ENCODE measurements around the gene MEMO1. TPM values are rescaled to one million over a fixed set of nuclear protein-coding genes. Genes with fewer than 3 reads are reported as not detected.
"Not testable (repeated sequence)": the region's sequence is repeated elsewhere in the genome, so short reads cannot be mapped to it uniquely, and the experiment has no call there.

The MEMO1 gene
- total RNA-seq, 2 experiments from 2014 or later = 43.5 to 43.8 TPM

DNA sequence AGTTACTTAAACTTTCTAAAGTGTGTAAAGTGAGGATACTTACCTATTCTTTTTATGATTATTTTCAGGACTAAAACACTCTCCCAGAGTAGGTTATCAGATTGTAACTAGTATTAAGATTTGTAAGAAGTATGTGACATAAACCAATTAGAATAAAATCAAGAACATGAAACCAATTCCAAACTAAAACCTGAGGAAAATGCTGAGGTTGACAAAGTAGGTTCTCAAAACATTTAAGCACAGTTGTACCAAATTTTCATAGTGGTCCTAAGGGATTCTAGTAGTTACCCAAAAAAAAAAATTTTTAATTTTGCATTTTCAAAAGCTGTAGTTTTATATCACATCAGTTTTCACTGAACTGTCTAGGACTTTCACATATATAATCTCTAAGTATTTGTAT lies 157.3 kb downstream of the MEMO1 start:
- Mint-ChIP-seq H3K27ac (no peak overlapping the region), H3K4me1 (no peaks in the 10 kb centered on the region), H3K36me3 (peaks cover 18% of the 10 kb centered on the region), H3K27me3 (no peaks in the 10 kb centered on the region), H3K4me3 (no peak overlapping the region), H3K9me3 (no peaks in the 10 kb centered on the region)
- POLR2A ChIA-PET = no interaction called here
- no peak for DNase-seq
- no peak for ATAC-seq (ENCODE audit: low read depth)

DNA sequence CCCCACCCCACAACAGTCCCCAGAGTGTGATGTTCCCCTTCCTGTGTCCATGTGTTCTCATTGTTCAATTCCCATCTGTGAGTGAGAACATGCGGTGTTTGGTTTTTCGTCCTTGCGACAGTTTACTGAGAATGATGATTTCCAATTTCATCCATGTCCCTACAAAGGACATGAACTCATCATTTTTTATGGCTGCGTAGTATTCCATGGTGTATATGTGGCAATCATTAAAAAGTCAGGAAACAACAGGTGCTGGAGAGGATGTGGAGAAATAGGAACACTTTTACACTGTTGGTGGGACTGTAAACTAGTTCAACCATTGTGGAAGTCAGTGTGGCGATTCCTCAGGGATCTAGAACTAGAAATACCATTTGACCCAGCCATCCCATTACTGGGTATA lies 168.7 kb downstream of the MEMO1 start:
- POLR2A ChIA-PET; H3K4me1 Mint-ChIP-seq; H3K27ac Mint-ChIP-seq; H3K4me3 Mint-ChIP-seq; H3K27me3 Mint-ChIP-seq; H3K36me3 Mint-ChIP-seq; DNase-seq; H3K9me3 Mint-ChIP-seq; ATAC-seq (ENCODE audit: low read depth): not testable (repeated sequence)

DNA sequence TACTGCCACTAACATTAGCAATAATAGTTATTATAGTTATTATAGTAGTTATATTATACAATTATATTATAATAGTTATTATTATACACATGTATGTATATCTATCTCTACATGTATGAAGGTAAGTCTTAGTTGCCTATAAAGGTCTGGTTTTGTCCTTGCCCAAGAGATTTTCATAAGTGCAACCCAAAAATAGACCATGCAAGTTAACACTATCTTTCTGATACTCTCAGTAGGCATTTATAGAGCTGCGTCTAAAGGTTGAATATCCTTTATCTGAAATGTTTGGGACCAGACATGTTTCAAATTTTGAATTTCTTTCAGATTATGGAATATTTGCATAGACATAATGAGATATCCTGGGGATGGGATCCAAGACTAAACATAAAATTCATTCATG lies 175.4 kb downstream of the MEMO1 start:
- Mint-ChIP-seq H3K4me1 (no peaks in the 10 kb centered on the region), H3K27ac (no peak overlapping the region), H3K9me3 (peaks cover 2% of the 10 kb centered on the region)

GRCh38 chr2:31832363-31832762 lies 178.4 kb downstream of the MEMO1 start:
- Mint-ChIP-seq H3K27me3 (no peaks in the 10 kb centered on the region), H3K4me3 (no peak overlapping the region), H3K27ac (no peak overlapping the region), H3K9me3 (peaks cover 2% of the 10 kb centered on the region), H3K4me1 (no peaks in the 10 kb centered on the region), H3K36me3 (no peaks in the 10 kb centered on the region)
- ATAC-seq (ENCODE audit: low read depth) (no peak), DNase-seq (no peak)
- POLR2A ChIA-PET = no interaction called here

More for the DNA sequence above, 175.4 kb downstream of the MEMO1 start:
- POLR2A ChIA-PET = no interaction called here
- DNase-seq = no peak
- Mint-ChIP-seq H3K4me3 (no peak overlapping the region), H3K36me3 (no peaks in the 10 kb centered on the region), H3K27me3 (no peaks in the 10 kb centered on the region)
- ATAC-seq (ENCODE audit: low read depth) = no peak

- POLR2A ChIA-PET = no interaction called here
- ATAC-seq (ENCODE audit: low read depth) (no peak), DNase-seq (no peak)
- Mint-ChIP-seq H3K4me3 (no peak overlapping the region), H3K4me1 (no peaks in the 10 kb centered on the region), H3K9me3 (peaks cover 2% of the 10 kb centered on the region), H3K27me3 (peaks cover 2% of the 10 kb centered on the region), H3K36me3 (no peaks in the 10 kb centered on the region), H3K27ac (no peak overlapping the region)
These were observed 179.2 kb downstream of the MEMO1 start for GRCh38 chr2:31831585-31831984.

- H3K4me1 Mint-ChIP-seq = no peaks in the 10 kb centered on the region
- POLR2A ChIA-PET = no interaction called here
- H3K36me3 Mint-ChIP-seq = no peaks in the 10 kb centered on the region
- ATAC-seq (ENCODE audit: low read depth) = no peak
- peaks cover 3% of the 10 kb centered on the region for H3K9me3 Mint-ChIP-seq
- no peak for DNase-seq
- no peak overlapping the region for H3K4me3 Mint-ChIP-seq
- peaks cover 2% of the 10 kb centered on the region for H3K27me3 Mint-ChIP-seq
- no peak overlapping the region for H3K27ac Mint-ChIP-seq
These were observed 181.9 kb downstream of the MEMO1 start for GRCh38 chr2:31828891-31829290.

- H3K9me3 Mint-ChIP-seq = peaks cover 11% of the 10 kb centered on the region
- H3K27ac Mint-ChIP-seq = no peak overlapping the region
- DNase-seq (no peak), ATAC-seq (ENCODE audit: low read depth) (no peak)
- H3K36me3 Mint-ChIP-seq = peaks cover 3% of the 10 kb centered on the region
- POLR2A ChIA-PET = no interaction called here
- peaks cover 2% of the 10 kb centered on the region for H3K27me3 Mint-ChIP-seq
- no peaks in the 10 kb centered on the region for H3K4me1 Mint-ChIP-seq
- H3K4me3 Mint-ChIP-seq = no peak overlapping the region
These were observed 187.2 kb downstream of the MEMO1 start for GRCh38 chr2:31823558-31823957.

DNA sequence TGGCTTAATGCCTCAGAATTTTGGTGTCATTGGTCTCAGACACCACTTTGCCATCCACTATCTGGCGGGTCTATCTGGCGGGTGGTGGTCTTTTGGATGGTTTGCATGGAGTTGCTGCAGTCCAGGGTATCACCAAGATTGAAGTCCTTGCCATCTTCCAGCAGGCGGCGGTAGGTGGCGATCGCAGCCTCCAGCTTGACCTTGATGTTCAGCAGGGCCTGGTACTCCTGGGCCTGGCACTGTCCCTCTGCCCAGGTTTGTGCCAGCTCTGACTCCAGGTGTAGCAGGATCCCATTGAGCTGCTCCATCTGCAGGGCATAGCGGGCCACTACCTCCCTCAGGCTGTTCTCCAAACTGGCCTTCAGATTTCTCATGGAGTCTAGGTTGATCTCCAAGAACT lies 188.2 kb downstream of the MEMO1 start:
- no peak for ATAC-seq (ENCODE audit: low read depth)
- H3K4me1 Mint-ChIP-seq = no peaks in the 10 kb centered on the region
- DNase-seq = no peak
- no peak overlapping the region for H3K4me3 Mint-ChIP-seq
- H3K27me3 Mint-ChIP-seq = peaks cover 2% of the 10 kb centered on the region
- POLR2A ChIA-PET = no interaction called here
- H3K36me3 Mint-ChIP-seq = peaks cover 4% of the 10 kb centered on the region
- H3K9me3 Mint-ChIP-seq = peaks cover 11% of the 10 kb centered on the region
- no peak overlapping the region for H3K27ac Mint-ChIP-seq

Other genes with a start within 250 kb of the MEMO1 start
- gene DPY30, start 28.8 kb upstream of the MEMO1 start, total RNA-seq = 10 to 100 TPM; 57.8 to 66.7 TPM
- gene SPAST, start 52.5 kb upstream of the MEMO1 start, total RNA-seq = 10 to 100 TPM; 18.8 to 19.2 TPM
- gene SLC30A6, start 154.9 kb upstream of the MEMO1 start, total RNA-seq = 10 to 100 TPM; 18.9 to 20.8 TPM